ENCODE results near the gene UGT3A2.

GRCh38 chr5:36040651-36041536 lies 25.8 kb downstream of the UGT3A2 start:
- TF ChIP-seq CTCF (conservative IDR thresholded peaks at IDR 0.05; ENCODE audit: low read depth, low read length) (no peak), EZH2 (IDR thresholded peaks at IDR 0.05; ENCODE audit: borderline replicate concordance, low read depth, low read length, poor library complexity, severe bottlenecking) (no peak)

Measured in A673 (cell line).